AG04449 (cell line): Measurements from ENCODE around the gene MPZL1.
"Not testable (repeated sequence)": the region's sequence is repeated elsewhere in the genome, so short reads cannot be mapped to it uniquely, and the experiment has no call there.

Experiments
- CTCF ChIA-PET: fragments of 350-600 bp; formaldehyde crosslinking; extraction: SDS; loops from one replicate; lab custom pipeline; 2021; ENCODE audit warnings: antibody characterized with exemption; lab: Yijun Ruan, JAX
- POLR2A ChIA-PET: fragments of 400-600, 350-600 bp; formaldehyde crosslinking; extraction: SDS; loops from one replicate; lab custom pipeline; 2020; ENCODE audit warnings: antibody characterized with exemption, inconsistent platforms; lab: Yijun Ruan, JAX
- DNase-seq: peaks from one replicate; pipeline ENCODE4 v3.0.0-alpha.2; 2010; ENCODE audit warnings: low read depth, low spot score
- H3K4me3 ChIP-seq: 2 replicates; pipeline ENCODE4 v1.5.1; 2011; ENCODE audit warnings: low read depth, mild to moderate bottlenecking, control low read depth, low read length
- CTCF ChIP-seq: IDR thresholded peaks from one replicate; pipeline ENCODE4 v1.5.1; 2011; ENCODE audit warnings: mild to moderate bottlenecking, moderate library complexity, low read length, control low read depth, inconsistent platforms; ENCODE audit not compliant: insufficient read depth; ENCODE audit errors: missing control alignments

The MPZL1 gene

DNA sequence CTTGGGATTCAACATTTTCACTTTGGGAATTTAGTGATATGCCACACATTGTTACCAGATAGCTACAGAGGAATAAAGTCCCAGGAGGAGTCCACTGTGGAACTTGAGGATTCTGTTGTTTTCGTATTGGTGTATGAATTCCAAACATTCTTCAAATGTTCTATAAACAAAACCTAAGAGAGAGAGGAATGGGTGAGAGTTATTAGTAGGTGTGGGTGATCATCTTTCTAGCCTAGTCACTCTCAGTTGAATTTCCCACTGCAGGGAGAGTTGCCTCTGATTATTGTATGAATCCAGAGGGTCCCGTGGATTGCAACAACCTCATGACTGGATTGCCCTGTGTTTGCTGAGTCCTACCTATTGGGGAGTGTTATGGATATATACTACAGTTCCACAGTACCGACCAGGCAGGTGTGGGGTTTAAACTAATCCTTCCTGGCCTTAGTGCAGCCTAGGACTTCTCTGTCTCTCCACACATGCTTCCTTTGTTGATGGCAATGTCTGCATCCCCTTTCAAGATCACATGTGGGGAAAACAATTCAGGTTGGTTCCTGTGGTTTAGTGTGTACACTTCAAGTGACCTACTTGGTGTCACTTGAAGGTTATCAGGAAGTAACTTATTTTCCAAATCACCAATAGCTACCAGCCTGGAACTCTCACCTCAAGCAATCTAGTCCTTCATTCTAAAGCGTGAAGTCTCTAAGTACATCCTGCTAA lies 100.3 kb downstream of the MPZL1 start:
- POLR2A ChIA-PET = no interaction called here
- H3K4me3 ChIP-seq = no peak overlapping the region
- TF ChIP-seq CTCF = no peak
- DNase-seq = no peak
- CTCF ChIA-PET = interaction anchor here (1.3 kb wide), 1 partner anchor 260 kb away, joined by 4 read pairs; no protein-coding TSS in a partner anchor

DNA sequence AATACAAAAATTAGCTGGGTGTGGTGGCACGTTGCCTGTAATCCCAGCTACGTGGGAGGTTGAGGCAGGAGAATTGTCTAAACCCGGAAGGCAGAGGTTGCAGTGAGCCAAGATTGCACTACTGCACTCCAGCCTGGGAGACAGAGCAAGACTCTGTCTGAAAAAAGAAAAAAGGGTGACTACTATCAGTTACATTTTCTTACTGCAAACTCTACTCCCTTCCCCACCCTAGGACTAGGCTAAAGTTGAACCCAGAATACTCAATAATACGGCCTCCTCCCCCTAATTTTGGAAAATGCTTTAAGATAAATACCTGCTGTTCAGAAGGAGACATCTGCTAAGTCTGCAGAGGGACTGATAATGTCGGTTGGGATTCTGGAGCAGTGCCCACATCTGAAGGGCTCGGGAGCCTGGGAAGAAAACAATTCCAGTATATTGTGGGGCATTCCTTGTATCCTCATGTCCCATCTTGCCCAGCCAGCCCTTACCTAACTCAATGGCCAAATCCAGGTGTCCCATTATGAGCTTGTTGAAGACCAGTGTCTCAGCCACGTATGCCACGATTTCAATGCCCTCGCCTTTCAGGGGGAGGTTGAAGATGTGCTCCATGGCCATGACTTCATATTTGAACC lies 102.5 kb downstream of the MPZL1 start:
- ChIA-PET POLR2A (no interaction called here), CTCF (interaction anchor here (1.0 kb wide), 1 partner anchor 24 kb away, joined by 3 read pairs; no protein-coding TSS in a partner anchor)
- H3K4me3 ChIP-seq = no peak overlapping the region
- TF ChIP-seq CTCF = no peak
- no peak for DNase-seq

- POLR2A ChIA-PET = no interaction called here
- TF ChIP-seq CTCF = no peak
- DNase-seq = no peak
- no peak overlapping the region for H3K4me3 ChIP-seq
- CTCF ChIA-PET = interaction anchor here (0.8 to 1.0 kb wide), 2 partner anchors 10 to 26 kb away, joined by 3 read pairs; no protein-coding TSS in a partner anchor
Measured at GRCh38 chr1:167825419-167826079, 103.8 kb downstream of the MPZL1 start.

DNA sequence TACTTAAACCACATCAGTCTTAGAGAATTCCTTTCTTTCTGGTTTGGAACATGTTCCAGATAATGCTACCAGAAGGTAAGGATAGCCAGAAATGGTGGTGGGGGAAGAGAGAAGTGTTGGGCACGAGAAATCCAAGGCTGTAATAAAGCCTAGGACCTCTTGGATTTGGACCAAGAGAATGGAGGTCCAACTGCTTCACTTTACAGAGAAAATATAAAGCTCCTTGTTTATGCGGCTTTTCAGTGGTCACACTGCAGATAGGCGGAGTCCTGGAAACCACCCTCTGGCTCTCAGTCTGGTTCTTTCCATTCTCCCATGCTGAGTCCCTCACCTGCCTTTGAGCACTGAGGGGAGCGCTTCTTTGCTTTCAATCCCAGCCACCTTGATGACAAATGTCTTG lies 104.3 kb downstream of the MPZL1 start:
- TF ChIP-seq CTCF = no peak
- DNase-seq = no peak
- H3K4me3 ChIP-seq = no peak overlapping the region
- POLR2A ChIA-PET = no interaction called here
- CTCF ChIA-PET = interaction anchor here (0.8 to 1.3 kb wide), 2 partner anchors 10 to 258 kb away, joined by 3 read pairs; no protein-coding TSS in a partner anchor

DNA sequence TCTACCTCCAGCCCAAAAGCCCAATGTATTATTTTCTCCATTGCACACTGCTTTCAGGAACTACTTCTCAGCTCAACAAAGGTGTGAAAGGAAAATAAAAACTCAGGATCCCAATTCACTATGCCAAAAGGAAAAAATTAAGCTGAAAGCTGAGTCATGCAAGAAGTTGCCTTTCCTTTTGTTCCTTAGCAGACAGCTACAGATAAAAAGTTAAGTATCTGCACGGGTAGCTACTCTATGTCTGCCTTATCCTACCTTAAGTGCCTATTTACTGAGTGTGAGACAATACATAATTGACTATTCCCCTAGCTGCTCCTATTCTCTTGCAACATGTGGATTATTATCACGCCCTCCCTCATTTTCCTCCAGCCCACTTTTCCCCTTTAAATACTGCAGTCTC lies 108.1 kb downstream of the MPZL1 start:
- no peak overlapping the region for H3K4me3 ChIP-seq
- DNase-seq = no peak
- ChIA-PET POLR2A (no interaction called here), CTCF (interaction anchor here (1.4 to 1.9 kb wide), 2 partner anchors 20 to 27 kb away, joined by 3 to 4 read pairs; no protein-coding TSS in a partner anchor)
- TF ChIP-seq CTCF = no peak

DNA sequence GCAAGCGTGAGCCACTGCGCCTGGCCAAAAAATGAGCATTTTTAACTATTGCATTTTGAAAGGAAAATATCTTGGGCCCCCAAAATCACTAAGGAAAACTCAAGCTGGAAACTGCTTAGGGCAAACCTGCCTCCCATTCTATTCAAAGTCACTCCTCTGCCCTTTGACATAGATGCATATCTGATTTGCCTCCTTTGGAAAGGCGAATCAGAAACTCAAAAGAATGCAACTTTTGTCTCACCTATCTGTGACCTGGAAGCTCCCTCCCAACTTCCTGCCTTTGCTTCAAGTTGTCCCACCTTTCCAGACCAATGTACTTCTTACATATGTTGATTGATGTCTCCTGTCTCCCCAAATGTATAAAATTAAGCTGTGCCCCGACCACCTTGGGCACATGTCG lies 108.9 kb downstream of the MPZL1 start:
- DNase-seq, H3K4me3 ChIP-seq, POLR2A ChIA-PET, CTCF ChIA-PET: not testable (repeated sequence)
